Measurements from ENCODE around the gene NOVA2. TPM values are rescaled to one million over a fixed set of nuclear protein-coding genes. Genes with fewer than 3 reads are reported as not detected.

NOVA2 gene
- total RNA-seq, 4 donors from 2014 or later, result 0.40 to 2.1 (median 0.44) TPM; not detected in 1

DNA sequence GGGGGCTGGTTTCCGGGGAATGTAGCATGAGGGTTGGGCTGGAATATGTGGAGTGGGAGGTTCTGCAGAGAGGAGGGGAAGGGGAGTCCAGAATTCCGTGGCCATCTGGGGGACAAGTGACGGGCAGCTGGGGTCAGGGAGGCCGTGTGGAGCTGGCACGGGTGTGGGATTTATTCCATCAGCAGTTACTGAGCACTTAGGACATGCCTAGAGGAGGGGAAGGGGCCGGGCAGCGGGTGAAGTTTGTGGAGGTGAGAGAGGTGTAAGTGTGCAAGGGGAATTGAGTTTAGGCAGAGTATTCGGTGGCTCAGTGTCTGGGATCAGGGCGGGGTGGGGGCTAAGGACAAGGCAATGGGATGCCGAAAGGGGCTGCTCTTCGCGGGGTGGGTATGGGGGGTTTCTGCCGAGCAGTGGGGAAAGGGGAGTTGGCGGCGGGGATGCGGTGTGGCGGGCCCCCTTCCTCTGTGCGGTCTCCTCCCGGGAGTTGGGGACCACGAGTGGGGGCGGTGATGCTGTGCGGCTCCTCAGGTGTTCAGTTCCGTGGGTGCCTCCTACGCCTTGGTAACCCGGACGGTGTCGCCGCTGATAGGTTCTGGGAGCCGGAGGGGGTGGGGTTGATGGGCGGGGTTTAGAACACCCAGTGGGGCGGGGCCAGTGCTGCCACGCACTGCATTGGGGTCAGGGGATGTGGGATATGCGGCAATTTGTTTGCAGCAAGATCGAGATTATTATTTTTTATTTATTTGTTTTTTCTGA, 27.0 kb upstream of the NOVA2 start:
- no peak for TF ChIP-seq POLR2A (IDR thresholded peaks at IDR 0.05)
- TF ChIP-seq, protein P1, sequence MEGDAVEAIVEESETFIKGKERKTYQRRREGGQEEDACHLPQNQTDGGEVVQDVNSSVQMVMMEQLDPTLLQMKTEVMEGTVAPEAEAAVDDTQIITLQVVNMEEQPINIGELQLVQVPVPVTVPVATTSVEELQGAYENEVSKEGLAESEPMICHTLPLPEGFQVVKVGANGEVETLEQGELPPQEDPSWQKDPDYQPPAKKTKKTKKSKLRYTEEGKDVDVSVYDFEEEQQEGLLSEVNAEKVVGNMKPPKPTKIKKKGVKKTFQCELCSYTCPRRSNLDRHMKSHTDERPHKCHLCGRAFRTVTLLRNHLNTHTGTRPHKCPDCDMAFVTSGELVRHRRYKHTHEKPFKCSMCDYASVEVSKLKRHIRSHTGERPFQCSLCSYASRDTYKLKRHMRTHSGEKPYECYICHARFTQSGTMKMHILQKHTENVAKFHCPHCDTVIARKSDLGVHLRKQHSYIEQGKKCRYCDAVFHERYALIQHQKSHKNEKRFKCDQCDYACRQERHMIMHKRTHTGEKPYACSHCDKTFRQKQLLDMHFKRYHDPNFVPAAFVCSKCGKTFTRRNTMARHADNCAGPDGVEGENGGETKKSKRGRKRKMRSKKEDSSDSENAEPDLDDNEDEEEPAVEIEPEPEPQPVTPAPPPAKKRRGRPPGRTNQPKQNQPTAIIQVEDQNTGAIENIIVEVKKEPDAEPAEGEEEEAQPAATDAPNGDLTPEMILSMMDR (IDR thresholded peaks at IDR 0.05), result no peak
- no peak overlapping the region for H3K27ac ChIP-seq
- no peak for DNase-seq
- peak overlapping the region in 3 of 4 donors; percentile 24 to 48 (median 28) for H3K4me3 ChIP-seq
- peaks cover 0 to 14% (median 0%) of the 10 kb centered on the region in 4 donors for H3K27me3 ChIP-seq
- H3K36me3 ChIP-seq, result peaks cover 0 to 35% (median 0%) of the 10 kb centered on the region in 3 donors
- H3K9me3 ChIP-seq, result no peaks in the 10 kb centered on the region
- peaks cover 10 to 33% (median 16%) of the 10 kb centered on the region in 3 donors for H3K4me1 ChIP-seq
- intact Hi-C loops (cut with DNase I), result no loop called here
- 7 to 12% methylated on average over 26 to 33 of the region's 34 CpGs for WGBS, 2 donors

DNA sequence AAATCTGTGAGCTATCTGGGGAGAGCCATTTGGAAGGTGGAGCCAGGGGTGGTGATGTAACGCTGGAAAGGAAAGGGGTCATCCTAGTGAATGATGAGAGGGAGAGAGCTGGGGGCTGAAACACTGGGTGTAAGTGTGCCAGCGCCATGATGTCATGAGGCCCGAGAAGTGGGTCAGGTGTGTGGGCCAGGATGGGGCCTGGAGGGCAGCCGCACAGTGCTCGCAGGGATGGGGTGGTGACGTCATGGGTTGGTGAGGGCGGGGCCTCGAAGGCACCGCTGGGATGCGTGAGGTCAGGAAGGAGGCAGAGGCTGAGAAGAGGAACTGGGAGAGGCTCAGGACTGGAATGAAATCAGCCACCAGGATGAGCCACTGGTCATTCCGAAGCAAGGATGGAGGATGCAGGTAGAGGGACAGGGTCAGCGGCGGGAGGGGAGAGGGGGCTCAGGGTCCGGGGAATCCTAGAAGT, 26.0 kb upstream of the NOVA2 start:
- intact Hi-C loops (cut with DNase I), result no loop called here
- TF ChIP-seq, protein P1 (IDR thresholded peaks at IDR 0.05), result no peak
- TF ChIP-seq POLR2A (IDR thresholded peaks at IDR 0.05), result no peak
- peak overlapping the region in 1 of 4 donors; percentile 21 for H3K4me3 ChIP-seq
- H3K27me3 ChIP-seq, result peaks cover 0 to 14% (median 0%) of the 10 kb centered on the region in 4 donors
- no peak for DNase-seq
- H3K4me1 ChIP-seq, result peaks cover 10 to 35% (median 18%) of the 10 kb centered on the region in 3 donors
- 19 to 26% methylated on average over 14 of the region's 14 CpGs for WGBS, 2 donors
- H3K27ac ChIP-seq, result no peak overlapping the region
- no peaks in the 10 kb centered on the region for H3K9me3 ChIP-seq
- peaks cover 0 to 29% (median 0%) of the 10 kb centered on the region in 3 donors for H3K36me3 ChIP-seq

DNA sequence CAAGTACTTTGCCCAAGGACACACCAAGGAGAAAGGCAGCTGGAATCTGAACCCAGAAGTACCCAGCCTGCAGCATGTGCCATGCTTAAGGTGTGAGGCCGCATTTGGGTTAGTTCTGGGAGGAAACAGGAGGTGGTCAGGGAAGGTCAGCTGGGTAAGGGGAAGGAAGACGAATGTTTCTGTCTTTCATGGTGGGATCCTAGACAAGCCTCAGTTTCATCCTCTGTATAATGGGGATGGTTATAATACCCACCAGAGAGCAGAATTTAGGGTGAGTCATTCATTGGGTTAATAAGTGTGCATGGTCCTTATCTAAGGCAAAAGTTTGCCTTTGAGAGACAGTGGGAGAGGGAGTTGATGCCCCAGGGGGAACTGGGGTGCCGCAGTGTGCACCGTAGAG, 25.2 kb upstream of the NOVA2 start:
- H3K4me1 ChIP-seq, result peaks cover 10 to 40% (median 18%) of the 10 kb centered on the region in 3 donors

DNA sequence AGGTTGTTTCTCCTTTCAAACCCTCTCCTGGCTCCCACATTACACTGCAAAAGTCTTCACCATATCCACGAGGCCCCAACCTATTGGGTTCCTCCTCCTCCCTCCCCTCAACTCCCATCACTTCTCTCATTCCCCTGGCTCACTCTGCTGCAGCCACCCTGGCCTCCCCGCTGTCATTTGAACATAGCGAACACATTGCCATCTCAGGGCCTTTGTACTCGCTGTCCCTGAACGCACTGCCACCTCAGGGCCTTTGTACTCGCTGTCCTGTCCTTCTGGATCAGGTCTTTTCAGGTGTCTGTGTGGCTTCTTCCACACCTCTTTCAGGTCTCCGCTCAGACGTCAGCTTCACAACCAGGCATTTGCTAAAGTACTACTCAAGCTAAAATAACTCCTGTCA, 23.3 kb upstream of the NOVA2 start:
- Histone ChIP-seq H3K4me3 (no peak overlapping the region), H3K27me3 (peaks cover 0 to 14% (median 0%) of the 10 kb centered on the region in 4 donors), H3K9me3 (no peaks in the 10 kb centered on the region), H3K36me3 (peaks cover 0 to 8% (median 0%) of the 10 kb centered on the region in 3 donors), H3K27ac (no peak overlapping the region), H3K4me1 (peaks cover 10 to 40% (median 18%) of the 10 kb centered on the region in 3 donors)
- TF ChIP-seq, protein P1 (IDR thresholded peaks at IDR 0.05), result no peak
- no peak for TF ChIP-seq POLR2A (IDR thresholded peaks at IDR 0.05)
- intact Hi-C loops (cut with DNase I), result no loop called here
- WGBS, 2 donors, result 87 to 93% methylated on average over 8 of the region's 8 CpGs
- DNase-seq, result no peak

More for the DNA sequence above, 25.2 kb upstream of the NOVA2 start:
- intact Hi-C loops (cut with DNase I), result no loop called here
- H3K4me3 ChIP-seq, result no peak overlapping the region
- H3K27ac ChIP-seq, result no peak overlapping the region
- peaks cover 0 to 14% (median 0%) of the 10 kb centered on the region in 4 donors for H3K27me3 ChIP-seq
- TF ChIP-seq POLR2A (IDR thresholded peaks at IDR 0.05), result no peak
- TF ChIP-seq, protein P1 (IDR thresholded peaks at IDR 0.05), result no peak
- DNase-seq, result no peak
- WGBS, 2 donors, result 90 to 95% methylated on average over 2 to 4 of the region's 4 CpGs
- no peaks in the 10 kb centered on the region for H3K9me3 ChIP-seq
- H3K36me3 ChIP-seq, result peaks cover 0 to 21% (median 0%) of the 10 kb centered on the region in 3 donors

Measured in esophagus squamous epithelium (tissue), 5 donors.